Tracheal epithelial cell (primary cell): ENCODE data around the gene AADACL4. TPM values are rescaled to one million over a fixed set of nuclear protein-coding genes. Genes with fewer than 3 reads are reported as not detected.

ENCODE experiments used
- total RNA-seq: library from RNA; depleted of rRNA; stranded (reverse); fragments of >200 nt; gene quantifications from 2 replicates; pipeline ENCODE4 v1.2.1, GENCODE V29; 2014

The AADACL4 gene
- total RNA-seq, result not detected in 2 replicates

GRCh38 chr1:12643785-12644184, at the start of gene AADACL4:
TSS of gene AADACL4 (plus strand) at chr1:12644085. CDS start at chr1:12644547, 462 bp downstream.

DNA sequence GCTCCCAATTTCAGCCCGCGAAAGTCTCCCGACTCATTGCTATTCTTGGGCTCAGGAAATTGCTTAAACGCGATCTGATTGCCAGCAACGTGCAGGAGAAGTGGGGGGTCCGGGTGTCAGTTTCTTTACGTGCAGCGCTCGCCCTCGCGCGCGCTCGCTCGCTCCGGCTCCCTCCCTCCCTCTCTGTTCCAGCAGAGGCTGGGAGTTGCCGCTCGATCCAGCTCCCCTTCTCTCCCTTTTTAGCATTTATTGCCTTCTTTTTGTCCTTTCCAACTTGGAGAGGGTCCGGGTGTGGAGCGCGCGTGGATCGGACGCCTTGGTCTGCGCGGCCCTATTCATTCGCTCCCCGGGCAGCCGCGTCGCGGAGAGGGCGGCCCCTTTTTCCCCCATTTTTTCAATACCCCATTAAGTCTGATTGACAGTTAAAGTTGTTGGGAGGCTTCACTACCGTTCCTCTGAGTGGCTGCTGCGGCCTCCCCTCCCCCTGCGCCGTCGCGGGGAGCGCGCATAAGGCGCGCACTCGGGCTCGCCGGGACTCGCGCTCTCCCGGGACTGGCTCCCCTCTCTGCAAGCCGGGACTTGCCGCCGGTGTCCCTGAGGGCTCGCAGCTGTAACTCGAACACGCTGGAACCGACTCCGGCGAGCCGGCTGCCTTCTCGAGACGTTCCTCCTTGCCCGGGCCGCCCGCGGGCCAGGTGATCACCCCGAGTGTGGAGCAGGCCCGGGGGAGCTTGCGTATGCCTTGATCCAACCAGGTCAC, 25.8 kb upstream of the AADACL4 start, which contains the start of gene DHRS3:
DHRS3 (minus strand) TSS at position 310 of the 760 bp plus-strand sequence. CDS start 862 bp downstream, outside the sequence.

GRCh38 chr1:12715896-12716437, 72.1 kb downstream of the AADACL4 start, which contains the start of gene AADACL3:
TSS of gene AADACL3 (plus strand) at chr1:12716110. CDS start at chr1:12716177, 67 bp downstream.

Other genes starting within 250 kb of the AADACL4 start
- gene DHRS3, start 25.9 kb upstream of the AADACL4 start, total RNA-seq, result 48.9 and 69.3 TPM in 2 replicates
- not detected in 2 replicates for gene AADACL3, start 72.0 kb downstream of the AADACL4 start, total RNA-seq
- gene CFAP107, start 102.1 kb downstream of the AADACL4 start, total RNA-seq, result not detected in 2 replicates
- gene PRAMEF12, start 129.7 kb downstream of the AADACL4 start, total RNA-seq, result not detected in 2 replicates
- gene PRAMEF1, start 147.3 kb downstream of the AADACL4 start, total RNA-seq, result not detected in 2 replicates
- not detected in 2 replicates for gene PRAMEF11, start 187.3 kb downstream of the AADACL4 start, total RNA-seq
- not detected in 2 replicates for gene HNRNPCL1, start 204.6 kb downstream of the AADACL4 start, total RNA-seq
- gene PRAMEF2, start 213.0 kb downstream of the AADACL4 start, total RNA-seq, result not detected in 2 replicates
- not detected in 2 replicates for gene PRAMEF4, start 242.1 kb downstream of the AADACL4 start, total RNA-seq